ENCODE data around the gene PLCB2.

DNA sequence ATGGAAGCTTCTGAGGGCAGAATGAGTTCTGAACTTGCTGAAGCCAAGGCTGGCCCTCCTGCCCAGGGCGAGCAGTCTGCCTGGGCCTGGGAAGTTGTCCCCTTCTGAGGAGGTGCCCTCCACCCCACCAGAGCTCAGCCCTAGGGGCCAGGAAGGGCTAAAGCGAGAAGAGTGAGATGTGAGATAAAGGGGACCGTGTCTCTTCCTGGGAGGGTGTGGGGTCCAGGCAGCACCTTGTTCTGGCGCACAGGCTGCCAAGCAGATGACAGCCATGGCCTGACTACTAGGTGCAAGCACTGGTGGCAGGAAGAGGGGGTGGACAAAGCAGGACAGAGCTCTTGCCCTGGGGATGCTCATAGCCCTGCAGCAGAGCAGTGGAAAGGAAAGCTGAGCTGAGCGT is 65.1 kb downstream of the PLCB2 start:
- TF ChIP-seq, protein P1, sequence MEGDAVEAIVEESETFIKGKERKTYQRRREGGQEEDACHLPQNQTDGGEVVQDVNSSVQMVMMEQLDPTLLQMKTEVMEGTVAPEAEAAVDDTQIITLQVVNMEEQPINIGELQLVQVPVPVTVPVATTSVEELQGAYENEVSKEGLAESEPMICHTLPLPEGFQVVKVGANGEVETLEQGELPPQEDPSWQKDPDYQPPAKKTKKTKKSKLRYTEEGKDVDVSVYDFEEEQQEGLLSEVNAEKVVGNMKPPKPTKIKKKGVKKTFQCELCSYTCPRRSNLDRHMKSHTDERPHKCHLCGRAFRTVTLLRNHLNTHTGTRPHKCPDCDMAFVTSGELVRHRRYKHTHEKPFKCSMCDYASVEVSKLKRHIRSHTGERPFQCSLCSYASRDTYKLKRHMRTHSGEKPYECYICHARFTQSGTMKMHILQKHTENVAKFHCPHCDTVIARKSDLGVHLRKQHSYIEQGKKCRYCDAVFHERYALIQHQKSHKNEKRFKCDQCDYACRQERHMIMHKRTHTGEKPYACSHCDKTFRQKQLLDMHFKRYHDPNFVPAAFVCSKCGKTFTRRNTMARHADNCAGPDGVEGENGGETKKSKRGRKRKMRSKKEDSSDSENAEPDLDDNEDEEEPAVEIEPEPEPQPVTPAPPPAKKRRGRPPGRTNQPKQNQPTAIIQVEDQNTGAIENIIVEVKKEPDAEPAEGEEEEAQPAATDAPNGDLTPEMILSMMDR (IDR thresholded peaks at IDR 0.05) = no peak
- no peak for TF ChIP-seq POLR2A (IDR thresholded peaks at IDR 0.05)
